NK-92 (cell line): ENCODE measurements around the gene ASB15.

Experiments
- DNase-seq: peaks from one replicate; lab custom pipeline; 2025; ENCODE audit not compliant: unreplicated experiment; lab: John Stamatoyannopoulos, UW

ASB15 gene

GRCh38 chr7:123662293-123662692 is 60.7 kb downstream of the ASB15 start:
- no peak for DNase-seq

- DNase-seq, result no peak
These were observed 61.1 kb downstream of the ASB15 start for GRCh38 chr7:123662755-123663154.

GRCh38 chr7:123663200-123663599 is 61.6 kb downstream of the ASB15 start:
- no peak for DNase-seq

GRCh38 chr7:123665157-123665556 is 63.5 kb downstream of the ASB15 start:
- no peak for DNase-seq

- no peak for DNase-seq
These were observed 64.3 kb downstream of the ASB15 start for GRCh38 chr7:123665896-123666295.

GRCh38 chr7:123666492-123666891 is 64.9 kb downstream of the ASB15 start:
- DNase-seq, result no peak

- no peak for DNase-seq
These were observed 67.9 kb downstream of the ASB15 start for GRCh38 chr7:123669485-123669884.

- DNase-seq, result no peak
These were observed 71.6 kb downstream of the ASB15 start for GRCh38 chr7:123673137-123673732.

GRCh38 chr7:123673752-123674398 is 72.3 kb downstream of the ASB15 start:
- DNase-seq, result no peak

- DNase-seq, result no peak
These were observed 73.0 kb downstream of the ASB15 start for GRCh38 chr7:123674399-123675180.

- DNase-seq, result no peak
These were observed 73.5 kb downstream of the ASB15 start for GRCh38 chr7:123675181-123675473.

GRCh38 chr7:123677061-123677715 is 75.6 kb downstream of the ASB15 start:
- no peak for DNase-seq

- DNase-seq, result no peak
These were observed 78.0 kb downstream of the ASB15 start for GRCh38 chr7:123679614-123680013.

GRCh38 chr7:123680580-123680979 is 79.0 kb downstream of the ASB15 start:
- no peak for DNase-seq

- DNase-seq, result no peak
These were observed 79.9 kb downstream of the ASB15 start for GRCh38 chr7:123681561-123681960.

GRCh38 chr7:123682690-123683089 is 81.1 kb downstream of the ASB15 start:
- no peak for DNase-seq

GRCh38 chr7:123687161-123687560 is 85.5 kb downstream of the ASB15 start:
- DNase-seq, result no peak

- DNase-seq, result no peak
These were observed 86.1 kb downstream of the ASB15 start for GRCh38 chr7:123687727-123688126.
